D341Med (cell line): ENCODE results near the gene ODF2L.

Source experiments
- DNase-seq: peaks from one replicate; pipeline ENCODE4 v3.0.0; 2012; ENCODE audit warnings: low spot score

Gene ODF2L, protein sequence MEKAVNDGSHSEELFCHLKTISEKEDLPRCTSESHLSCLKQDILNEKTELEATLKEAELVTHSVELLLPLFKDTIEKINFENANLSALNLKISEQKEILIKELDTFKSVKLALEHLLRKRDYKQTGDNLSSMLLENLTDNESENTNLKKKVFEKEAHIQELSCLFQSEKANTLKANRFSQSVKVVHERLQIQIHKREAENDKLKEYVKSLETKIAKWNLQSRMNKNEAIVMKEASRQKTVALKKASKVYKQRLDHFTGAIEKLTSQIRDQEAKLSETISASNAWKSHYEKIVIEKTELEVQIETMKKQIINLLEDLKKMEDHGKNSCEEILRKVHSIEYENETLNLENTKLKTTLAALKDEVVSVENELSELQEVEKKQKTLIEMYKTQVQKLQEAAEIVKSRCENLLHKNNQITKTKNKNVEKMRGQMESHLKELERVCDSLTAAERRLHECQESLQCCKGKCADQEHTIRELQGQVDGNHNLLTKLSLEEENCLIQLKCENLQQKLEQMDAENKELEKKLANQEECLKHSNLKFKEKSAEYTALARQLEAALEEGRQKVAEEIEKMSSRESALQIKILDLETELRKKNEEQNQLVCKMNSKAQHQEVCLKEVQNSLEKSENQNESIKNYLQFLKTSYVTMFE

DNA sequence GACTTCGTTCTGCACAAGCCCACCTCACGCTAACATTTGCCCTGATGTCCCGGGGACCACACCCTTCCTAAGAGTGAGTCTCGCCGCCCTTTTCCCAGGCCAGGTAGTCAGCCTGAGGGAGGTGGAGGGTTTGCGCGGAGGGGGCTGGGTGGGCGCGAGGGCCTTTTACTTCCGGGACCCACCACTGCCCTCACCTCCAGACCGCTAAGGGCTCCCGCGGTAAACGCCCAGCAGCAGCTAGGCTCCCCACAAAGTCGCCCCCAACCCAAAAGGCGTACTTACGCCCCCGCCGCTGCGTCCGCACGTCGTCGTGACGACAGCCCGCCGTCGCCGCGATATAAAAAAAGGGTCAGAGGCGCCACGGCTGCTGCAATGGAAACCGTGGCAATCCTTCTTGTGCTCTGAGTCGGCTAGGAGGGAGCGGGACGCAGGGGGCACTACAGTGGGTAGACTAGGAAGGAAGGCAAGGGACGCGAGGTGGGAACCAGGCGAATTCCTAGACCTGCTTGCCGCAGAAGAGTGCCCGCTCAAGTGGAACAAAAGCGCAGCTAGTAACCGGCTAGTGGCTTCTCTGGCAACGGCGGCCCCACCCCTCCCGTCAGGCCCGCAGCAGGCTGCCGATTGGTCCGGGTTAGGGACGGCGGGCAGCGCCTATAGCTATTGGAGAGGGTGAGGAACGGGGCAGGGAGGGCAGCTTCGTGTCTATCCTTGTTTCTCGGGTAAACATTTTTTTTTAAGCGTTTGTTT lies at the start of gene ODF2L:
Gene ODF2L (minus strand): TSS at position 573 of the 747 bp plus-strand sequence. CDS start 9,296 bp downstream, outside the sequence.
- peak; percentile 91 for DNase-seq

DNA sequence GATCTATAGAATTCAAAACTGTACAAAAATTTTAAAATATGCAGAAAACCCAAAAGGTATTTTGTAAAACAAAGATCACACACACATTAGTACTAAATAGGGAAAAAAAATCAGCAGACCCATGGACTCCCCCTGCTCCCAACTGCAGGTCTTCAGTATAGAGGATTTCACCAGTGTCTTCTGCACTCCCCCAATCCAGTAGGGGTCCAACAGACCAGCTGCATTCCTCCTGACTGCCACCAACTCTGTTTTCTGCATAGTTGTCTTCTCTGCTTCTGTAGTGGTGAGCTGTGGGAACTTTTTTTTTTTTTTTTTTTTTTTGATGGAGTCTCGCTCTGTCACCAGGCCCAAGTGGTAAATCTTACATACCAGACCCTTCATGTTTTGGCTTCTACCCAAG lies 49.8 kb upstream of the ODF2L start:
- DNase-seq, result no peak

DNA sequence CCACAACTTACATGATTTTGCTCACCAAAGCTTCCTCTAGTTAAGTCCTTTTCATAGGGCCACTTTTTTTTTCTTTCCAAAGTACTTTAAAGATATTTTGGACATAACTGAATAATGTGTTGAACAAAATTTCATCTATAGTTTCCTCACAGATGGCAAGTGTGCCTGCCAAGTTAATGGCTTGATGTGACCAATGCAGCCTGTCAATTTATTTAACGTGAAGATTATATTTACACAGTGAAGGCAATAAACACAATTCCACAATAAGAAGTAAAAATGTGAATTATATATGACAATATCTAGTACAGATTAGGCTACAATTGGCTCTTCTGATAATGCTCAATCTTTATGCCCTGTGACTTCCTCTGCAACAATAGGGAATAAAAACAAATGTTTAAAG lies 45.9 kb upstream of the ODF2L start:
- no peak for DNase-seq

DNA sequence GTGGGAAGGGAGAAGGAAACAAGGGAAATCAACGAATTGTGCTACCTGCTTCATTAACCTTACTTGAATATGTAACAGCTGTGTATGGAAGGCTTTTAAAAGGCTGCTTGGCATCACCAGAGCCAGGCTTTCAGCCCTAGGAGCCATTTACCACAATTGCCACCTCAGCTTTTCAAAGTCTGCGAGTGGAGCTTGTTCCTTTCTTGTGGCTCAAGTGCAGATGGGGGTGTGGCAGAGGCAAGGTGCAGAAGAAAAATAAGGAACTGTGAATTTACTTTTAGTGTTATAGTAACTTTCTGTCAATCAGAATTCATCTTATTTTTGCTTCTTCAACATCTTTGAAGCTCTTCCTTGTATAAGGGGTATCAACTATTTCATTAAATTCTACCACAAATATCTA lies 45.5 kb upstream of the ODF2L start:
- DNase-seq, result no peak

DNA sequence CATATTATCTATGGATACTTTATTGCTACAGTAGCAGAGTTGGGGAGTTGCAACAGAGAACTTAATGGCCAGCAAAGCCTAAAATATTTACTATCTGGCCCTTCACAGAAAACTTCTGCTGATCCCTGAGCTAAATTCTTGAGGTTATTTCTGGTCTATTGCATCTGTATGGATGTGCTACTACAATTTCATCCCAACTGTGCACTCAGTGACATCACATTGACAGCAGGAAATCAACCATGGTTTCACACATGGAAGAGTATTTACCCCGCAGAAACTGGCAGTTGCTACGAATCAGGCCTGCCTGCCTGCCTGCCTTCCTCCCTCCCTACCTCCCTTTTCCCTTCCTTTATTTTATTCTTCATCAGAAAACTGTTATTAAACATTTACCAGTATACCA lies 39.9 kb upstream of the ODF2L start:
- DNase-seq, result no peak

DNA sequence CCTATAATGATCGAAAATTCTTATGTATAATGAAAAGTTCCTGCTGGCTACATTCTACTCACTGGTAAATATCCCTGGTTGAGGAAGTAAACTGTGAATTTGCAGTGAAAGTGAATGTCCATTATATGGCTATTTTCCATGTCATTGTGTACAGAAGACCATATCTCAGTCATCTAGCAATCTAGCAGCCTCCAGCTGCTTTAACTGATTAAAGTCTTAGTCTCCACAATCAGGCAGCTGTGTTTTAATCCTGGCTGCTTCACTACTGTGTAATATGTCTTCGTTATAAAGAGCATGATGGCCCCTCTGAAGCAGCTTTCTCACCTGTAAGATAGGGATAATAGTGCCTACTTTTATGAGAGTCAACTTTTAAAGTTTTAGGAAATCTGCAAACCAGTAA lies 39.2 kb upstream of the ODF2L start:
- no peak for DNase-seq

DNA sequence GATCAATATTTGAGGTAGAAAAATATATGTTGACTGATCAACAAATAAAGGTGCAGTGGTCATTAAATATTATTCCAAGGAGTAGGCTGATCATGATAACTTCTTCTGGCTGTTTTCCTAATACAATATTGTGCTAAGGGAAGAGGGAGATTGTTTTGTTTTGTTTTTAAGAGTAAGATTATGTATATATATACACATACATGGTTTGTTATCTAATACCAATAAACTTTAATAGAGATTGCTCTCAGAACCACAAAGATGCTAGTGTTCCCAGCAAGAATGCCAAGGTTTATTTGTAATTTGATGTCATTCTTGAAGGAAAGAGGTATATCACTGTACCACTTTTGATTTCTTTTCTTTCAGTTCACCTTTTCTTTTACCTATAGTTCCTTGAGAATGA lies 37.9 kb upstream of the ODF2L start:
- no peak for DNase-seq

DNA sequence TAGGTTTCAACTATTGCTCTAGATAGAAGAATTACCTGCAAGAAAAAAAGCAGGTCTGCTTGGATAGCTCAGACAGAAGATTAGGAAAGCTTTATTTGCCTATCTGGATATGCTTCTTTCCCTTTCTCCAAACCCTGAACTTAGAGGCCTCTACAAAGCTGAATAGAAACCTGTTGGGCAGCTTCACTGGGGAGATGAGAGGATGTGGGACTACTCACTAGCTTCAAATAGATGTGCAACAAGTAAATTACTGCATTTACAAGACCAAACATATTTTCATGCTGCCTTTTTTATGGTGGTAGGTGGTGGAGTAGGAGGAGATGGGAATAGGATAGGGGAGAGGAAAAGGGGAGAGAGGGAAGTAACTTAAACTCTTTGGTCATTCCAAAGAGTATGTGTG lies 34.3 kb upstream of the ODF2L start:
- no peak for DNase-seq

DNA sequence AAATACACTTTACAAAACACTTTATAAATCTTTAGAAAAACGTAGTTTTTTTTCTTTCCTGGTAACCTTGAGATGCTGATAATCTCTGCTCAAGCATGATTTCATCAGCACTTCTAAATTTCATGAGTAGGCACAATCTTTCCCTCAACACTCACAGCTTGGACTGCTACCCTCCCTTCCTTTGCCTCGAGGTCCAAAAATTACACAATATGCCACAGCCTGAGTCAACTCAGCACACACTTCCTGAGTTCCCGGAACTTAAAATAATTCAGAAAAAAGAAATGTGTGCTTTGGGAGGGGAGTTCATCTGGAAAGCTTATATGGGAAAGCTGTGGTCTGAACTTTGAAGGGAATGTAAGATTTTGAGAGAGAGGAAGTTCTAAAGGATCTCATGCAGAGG lies 33.7 kb upstream of the ODF2L start:
- no peak for DNase-seq

DNA sequence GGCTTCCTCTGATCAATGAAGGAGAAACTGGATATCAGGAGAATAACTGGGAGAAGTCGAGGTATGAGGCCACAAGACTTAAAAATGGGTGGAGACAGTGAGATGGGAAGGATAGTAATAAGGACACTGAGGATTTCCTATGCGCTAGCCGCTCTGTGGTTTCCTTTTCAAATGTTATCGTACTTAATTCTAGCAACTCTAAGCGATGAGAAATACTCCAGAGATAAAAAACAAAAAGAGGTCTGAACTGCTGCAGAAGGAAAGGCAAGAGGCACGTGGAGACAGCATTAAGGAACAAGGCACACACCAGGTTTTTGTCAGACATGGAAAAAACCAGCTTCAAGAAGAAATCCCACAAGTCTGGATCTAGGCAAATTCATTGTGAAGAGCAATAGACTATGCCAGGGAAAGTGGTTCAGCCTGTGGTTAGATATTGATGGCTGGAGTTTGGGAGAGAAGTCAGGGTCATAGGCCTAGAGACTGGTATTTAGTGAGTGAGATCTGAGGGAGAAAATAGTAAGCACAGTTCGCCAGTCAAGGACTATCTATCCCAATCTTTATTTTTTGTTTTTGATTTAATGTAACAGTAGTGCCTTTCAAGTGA lies 33.1 kb upstream of the ODF2L start:
- no peak for DNase-seq

DNA sequence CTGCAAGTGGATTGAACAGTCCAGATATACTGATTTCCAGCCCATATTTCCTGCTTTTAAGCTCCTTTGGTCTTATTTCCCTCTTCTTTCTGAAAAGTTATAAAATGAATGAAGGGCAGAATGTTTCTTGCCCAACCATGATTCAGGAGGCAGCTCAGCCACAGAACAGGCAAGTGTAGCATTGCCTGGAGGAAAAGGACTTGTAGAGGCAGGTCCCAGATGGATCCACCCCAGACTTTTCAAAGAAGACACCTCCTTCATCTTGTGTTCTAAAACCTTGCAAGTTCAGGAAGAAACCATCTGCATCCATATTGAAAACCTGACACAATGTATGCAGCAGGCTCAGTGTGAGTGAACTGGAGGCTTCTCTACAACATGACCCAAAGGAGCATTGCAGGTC lies 27.8 kb upstream of the ODF2L start, which contains the start of gene CLCA2:
Gene CLCA2 (plus strand): TSS at position 299 of the 400 bp plus-strand sequence. CDS start 77 bp downstream, at position 376.
- DNase-seq, result no peak

DNA sequence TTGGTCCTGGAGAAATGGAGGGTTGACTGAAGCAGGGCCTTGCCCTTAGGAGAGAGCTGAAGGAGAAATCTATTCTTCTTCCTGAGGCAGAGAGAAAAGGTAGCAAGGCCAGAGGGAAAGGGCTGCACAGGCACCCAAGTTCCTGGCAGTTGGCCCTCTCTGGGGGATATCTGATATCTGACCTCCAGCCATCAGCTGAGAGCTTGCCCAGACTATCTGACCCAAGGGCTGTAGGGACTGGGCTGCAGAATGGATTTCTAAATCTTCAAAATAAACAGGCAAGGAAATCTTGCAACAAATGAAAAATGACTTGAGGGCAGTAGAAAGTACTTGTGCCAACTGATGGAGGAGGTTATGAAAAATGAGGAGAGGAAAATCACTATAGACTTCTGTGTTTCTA lies 27.4 kb upstream of the ODF2L start:
- no peak for DNase-seq

DNA sequence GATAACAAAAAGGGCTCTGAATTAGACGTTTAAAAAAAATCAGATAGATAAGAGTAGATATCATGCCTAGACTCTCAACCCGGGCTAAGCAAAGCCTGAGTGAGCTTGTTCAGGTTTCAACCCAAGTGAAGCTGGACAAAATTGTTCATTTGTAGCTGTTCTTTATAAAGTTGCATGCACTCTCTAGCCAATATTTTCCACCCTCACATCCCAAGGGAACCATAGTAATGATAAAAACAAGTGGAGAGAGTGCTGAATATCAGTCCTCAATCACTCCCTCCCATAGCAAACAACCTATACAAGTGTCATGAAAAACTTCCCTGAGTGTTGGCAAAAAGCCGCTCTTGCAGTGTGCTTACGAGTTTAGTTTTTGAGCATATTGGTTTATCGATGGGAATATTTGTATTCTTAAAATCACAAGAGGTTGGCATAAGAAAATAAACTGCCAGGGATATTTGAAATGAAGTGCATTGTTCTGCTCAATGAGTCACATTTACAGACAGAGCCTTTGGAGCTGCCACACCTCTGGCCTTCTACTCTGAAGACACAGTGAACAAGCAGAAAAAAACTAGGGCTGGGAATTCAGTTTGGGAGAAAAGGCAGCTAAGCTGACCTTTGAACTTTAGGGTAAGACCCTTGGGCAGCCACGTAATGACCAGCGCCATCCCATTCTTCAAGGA lies 25.6 kb upstream of the ODF2L start:
- no peak for DNase-seq

DNA sequence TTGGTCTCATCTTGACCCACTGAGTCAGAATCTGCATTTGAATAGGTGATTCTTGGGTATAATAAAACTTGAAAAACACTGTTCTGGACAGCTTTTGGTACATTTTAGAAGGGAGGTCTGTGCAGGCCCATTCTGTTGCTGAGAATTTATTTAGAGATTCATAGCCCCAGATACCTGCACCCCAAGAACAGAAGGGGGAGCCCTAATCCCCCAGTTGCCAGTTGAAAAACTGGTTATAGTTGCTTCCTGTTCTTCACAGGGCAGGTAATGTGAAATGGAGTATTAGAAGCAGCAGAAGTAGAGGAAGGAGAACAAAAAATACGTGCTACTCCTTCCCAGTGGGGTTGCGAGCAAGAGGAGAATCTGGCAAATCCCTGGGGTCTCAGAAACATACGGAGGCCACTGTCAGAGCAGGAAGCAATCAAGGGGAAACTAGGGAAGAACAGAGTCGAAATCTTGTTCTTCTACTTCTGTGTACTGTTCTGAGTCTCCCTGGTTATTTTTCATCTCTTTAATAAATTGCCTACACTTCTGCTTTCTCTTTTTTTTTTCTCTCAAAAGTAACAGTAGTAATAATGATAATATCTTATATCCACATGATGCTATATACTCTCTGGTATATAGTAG lies 23.3 kb upstream of the ODF2L start:
- DNase-seq, result no peak

DNA sequence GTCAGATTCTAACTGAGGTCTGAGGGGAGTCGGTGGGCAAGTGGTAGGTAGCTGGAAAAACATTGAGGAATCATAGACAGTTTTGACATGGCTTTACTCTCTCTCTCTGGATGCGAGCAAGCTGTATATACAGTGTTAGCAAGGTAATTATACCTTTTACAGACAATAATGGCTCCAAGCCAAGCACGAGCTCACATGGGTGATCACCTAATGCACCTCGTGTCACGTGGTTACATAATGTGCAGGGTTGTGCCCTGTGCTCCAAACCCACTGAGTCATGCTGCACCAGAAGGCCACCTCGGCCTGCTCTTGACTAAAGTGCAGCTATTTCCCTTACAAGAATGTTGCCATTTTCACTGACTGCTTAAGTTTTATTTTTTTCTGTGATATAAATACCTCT lies 20.2 kb upstream of the ODF2L start:
- no peak for DNase-seq

DNA sequence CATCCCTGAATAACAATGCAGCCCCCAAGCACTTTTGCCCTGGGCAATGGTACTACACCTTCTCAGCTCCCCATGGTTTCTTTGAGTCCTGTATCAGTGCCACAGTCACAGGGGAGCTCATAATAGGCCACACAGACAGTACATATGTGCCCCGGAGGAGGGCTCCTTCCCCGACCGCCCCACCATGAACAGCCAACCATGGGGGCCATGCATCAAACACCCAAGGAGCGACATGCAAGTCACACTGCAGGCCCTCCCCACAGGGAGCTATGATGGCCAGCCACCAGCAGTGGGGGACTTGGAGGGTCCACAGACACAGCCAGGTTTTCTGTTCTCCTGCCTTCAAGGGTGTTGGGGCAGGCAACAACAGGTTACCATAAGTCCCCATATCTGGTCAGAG lies 14.8 kb upstream of the ODF2L start:
- no peak for DNase-seq

DNA sequence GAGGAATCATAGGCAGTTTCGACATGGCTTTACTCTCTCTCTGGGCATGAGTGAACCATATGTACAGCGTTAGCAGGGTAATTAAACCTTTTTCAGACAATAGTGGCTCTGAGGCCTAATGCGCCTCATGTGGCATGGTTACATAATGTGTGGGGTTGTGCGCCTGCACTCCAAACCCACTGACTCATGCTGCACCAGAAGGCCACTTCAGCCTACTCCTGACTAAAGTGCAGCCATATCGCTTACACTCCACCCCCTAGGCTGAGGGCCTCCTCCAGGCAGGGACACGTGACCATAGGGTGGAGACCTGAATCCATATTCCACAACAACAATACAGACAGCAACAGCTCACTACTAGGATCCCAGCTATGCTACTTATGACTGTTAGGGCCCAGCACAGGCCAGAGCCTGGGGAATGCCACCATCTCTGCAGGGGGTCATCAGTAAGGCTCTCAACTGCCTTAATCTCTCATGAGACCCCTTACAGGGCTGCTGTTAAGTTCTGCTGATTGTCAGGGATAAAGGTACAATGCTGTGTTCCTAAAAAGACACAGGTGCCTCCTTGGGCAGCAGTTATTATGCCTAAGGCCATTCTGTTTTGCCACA lies 13.4 kb upstream of the ODF2L start:
- no peak for DNase-seq

DNA sequence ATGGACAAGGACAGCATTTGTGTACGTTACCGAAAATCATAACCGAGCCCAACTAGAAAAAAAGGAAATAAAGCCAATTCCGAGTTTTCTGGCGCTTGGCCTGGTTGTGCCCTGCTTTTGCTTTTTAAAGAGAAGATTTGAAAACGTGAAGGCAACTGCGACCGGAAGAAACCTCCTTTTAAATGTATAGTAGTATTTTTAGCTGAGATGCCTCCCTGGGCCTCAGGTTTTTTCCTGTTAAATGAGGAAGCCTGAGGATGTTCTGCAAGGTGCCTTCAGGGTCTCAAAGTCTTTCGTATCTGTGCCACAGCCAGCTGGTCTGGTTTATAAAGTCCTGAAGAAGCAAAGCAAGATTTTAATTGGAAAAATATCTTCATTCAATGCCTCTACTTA lies 371 bp upstream of the ODF2L start:
- DNase-seq, result no peak

DNA sequence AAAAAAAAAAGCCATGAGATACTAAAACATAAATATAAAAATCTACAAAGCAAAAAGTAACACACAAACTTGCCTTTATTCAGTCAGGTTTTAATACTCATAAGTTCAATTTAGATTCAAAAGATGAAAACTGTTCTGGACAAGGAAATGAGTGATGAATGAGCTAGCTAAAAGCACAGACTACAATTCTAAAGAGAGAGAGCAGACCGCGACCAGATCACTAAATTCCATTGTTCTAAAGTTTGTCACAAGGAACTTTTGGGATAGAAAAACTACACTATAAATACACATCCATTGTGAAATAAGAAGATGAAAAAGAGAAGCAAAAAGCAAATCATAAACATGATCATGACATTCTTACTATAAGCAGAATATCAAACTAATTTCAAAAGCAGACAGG lies 1.7 kb downstream of the ODF2L start:
- DNase-seq, result no peak

DNA sequence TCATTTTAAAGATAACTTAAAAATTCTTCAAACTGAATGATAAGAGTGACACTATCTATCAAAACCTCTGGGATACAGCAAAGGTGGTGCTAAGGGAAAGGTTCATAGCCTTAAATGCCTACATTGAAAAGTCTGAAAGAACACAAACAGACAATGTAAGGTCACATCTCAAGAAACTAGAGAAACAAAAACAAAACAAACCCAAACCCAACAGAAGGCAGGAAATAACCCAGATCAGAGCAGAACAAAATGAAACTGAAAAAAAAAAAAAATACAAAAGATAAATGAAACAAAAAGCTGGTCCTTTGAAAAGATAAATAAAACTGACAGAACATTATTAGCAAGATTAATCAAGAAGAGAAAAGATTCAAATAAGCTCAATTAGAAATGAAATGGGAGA lies 6.8 kb downstream of the ODF2L start:
- DNase-seq, result no peak

DNA sequence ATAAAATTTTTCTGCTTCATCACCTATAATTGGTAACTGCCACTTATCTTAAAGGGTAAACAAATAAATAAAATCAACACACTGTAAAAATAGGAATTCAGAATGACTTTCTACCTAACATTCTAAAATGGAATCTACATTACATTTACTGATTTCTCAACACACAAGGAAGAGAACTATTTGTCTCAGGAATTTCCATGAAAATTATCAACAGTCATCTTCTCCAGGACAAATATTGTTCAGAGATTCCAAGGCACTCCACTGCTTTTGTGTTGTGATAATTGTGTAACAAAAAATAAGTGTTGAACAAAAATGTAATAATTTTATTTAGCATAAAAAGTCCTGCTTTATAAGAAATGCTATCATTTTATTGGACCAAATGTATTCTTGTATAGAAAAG lies 7.3 kb downstream of the ODF2L start:
- no peak for DNase-seq
